Neuron (in vitro differentiated cells): Measurements from ENCODE around the gene ABCB7.
"Not testable (repeated sequence)": the region's sequence is repeated elsewhere in the genome, so short reads cannot be mapped to it uniquely, and the experiment has no call there.

Experiments used
- H2AFZ ChIP-seq: one replicate; pipeline ENCODE4 v1.6.1; 2013; ENCODE audit warnings: low read depth, mild to moderate bottlenecking, inconsistent platforms, low read length, moderate library complexity
- H3K27me3 ChIP-seq: one replicate; pipeline ENCODE4 v1.6.1; 2013; ENCODE audit warnings: low read length; ENCODE audit not compliant: insufficient read depth
- H3K36me3 ChIP-seq: one replicate; pipeline ENCODE4 v1.6.1; 2013; ENCODE audit warnings: low read length; ENCODE audit not compliant: insufficient read depth
- H3K4me1 ChIP-seq: one replicate; pipeline ENCODE4 v1.6.1; 2013; ENCODE audit warnings: low read length; ENCODE audit not compliant: insufficient read depth
- H3K4me3 ChIP-seq: 2 replicates; pipeline ENCODE4 v1.5.1; 2013; ENCODE audit warnings: mild to moderate bottlenecking, low read length, moderate library complexity
- H3K9me3 ChIP-seq: one replicate; pipeline ENCODE4 v1.6.1; 2013; ENCODE audit warnings: low read length

The ABCB7 gene

GRCh38 chrX:75131973-75132627 is 24.0 kb downstream of the ABCB7 start:
- H3K4me3 ChIP-seq, result no peak overlapping the region
- no peaks in the 10 kb centered on the region for H3K27me3 ChIP-seq
- H3K9me3 ChIP-seq, result no peaks in the 10 kb centered on the region
- no peaks in the 10 kb centered on the region for H3K36me3 ChIP-seq
- H2AFZ ChIP-seq, result no peak overlapping the region
- peaks cover 8% of the 10 kb centered on the region for H3K4me1 ChIP-seq

GRCh38 chrX:75129069-75129468 is 27.0 kb downstream of the ABCB7 start:
- not testable (repeated sequence) for H2AFZ ChIP-seq, H3K4me3 ChIP-seq, H3K9me3 ChIP-seq, H3K27me3 ChIP-seq, H3K4me1 ChIP-seq, H3K36me3 ChIP-seq

- Histone ChIP-seq H3K27me3 (no peaks in the 10 kb centered on the region), H3K36me3 (no peaks in the 10 kb centered on the region), H3K9me3 (peaks cover 2% of the 10 kb centered on the region), H3K4me1 (no peaks in the 10 kb centered on the region), H3K4me3 (no peak overlapping the region), H2AFZ (no peak overlapping the region)
Measured at GRCh38 chrX:75118296-75118695, 37.8 kb downstream of the ABCB7 start.

GRCh38 chrX:75115707-75116413 is 40.2 kb downstream of the ABCB7 start:
- no peak overlapping the region for H3K4me3 ChIP-seq
- H3K4me1 ChIP-seq, result no peaks in the 10 kb centered on the region
- no peaks in the 10 kb centered on the region for H3K27me3 ChIP-seq
- no peaks in the 10 kb centered on the region for H3K36me3 ChIP-seq
- no peak overlapping the region for H2AFZ ChIP-seq
- H3K9me3 ChIP-seq, result peaks cover 2% of the 10 kb centered on the region

GRCh38 chrX:75114638-75115037 is 41.4 kb downstream of the ABCB7 start:
- Histone ChIP-seq H2AFZ (no peak overlapping the region), H3K36me3 (no peaks in the 10 kb centered on the region), H3K27me3 (no peaks in the 10 kb centered on the region), H3K4me1 (no peaks in the 10 kb centered on the region), H3K4me3 (no peak overlapping the region), H3K9me3 (peaks cover 2% of the 10 kb centered on the region)

- Histone ChIP-seq H3K9me3 (peaks cover under 1% of the 10 kb centered on the region), H3K4me1 (no peaks in the 10 kb centered on the region), H3K27me3 (no peaks in the 10 kb centered on the region), H3K4me3 (no peak overlapping the region), H2AFZ (no peak overlapping the region), H3K36me3 (no peaks in the 10 kb centered on the region)
Measured at GRCh38 chrX:75113664-75114063, 42.4 kb downstream of the ABCB7 start.

- no peaks in the 10 kb centered on the region for H3K9me3 ChIP-seq
- H3K4me1 ChIP-seq, result no peaks in the 10 kb centered on the region
- H3K27me3 ChIP-seq, result no peaks in the 10 kb centered on the region
- no peaks in the 10 kb centered on the region for H3K36me3 ChIP-seq
- H3K4me3 ChIP-seq, result no peak overlapping the region
- H2AFZ ChIP-seq, result no peak overlapping the region
Measured at GRCh38 chrX:75107863-75108509, 48.1 kb downstream of the ABCB7 start.

- Histone ChIP-seq H3K9me3 (no peaks in the 10 kb centered on the region), H2AFZ (no peak overlapping the region), H3K36me3 (no peaks in the 10 kb centered on the region), H3K4me1 (no peaks in the 10 kb centered on the region), H3K27me3 (no peaks in the 10 kb centered on the region), H3K4me3 (no peak overlapping the region)
Measured at GRCh38 chrX:75106772-75107171, 49.3 kb downstream of the ABCB7 start.

- Histone ChIP-seq H2AFZ (no peak overlapping the region), H3K9me3 (no peaks in the 10 kb centered on the region), H3K4me1 (no peaks in the 10 kb centered on the region), H3K27me3 (no peaks in the 10 kb centered on the region), H3K4me3 (no peak overlapping the region), H3K36me3 (no peaks in the 10 kb centered on the region)
Measured at GRCh38 chrX:75096331-75096730, 59.8 kb downstream of the ABCB7 start.

- no peak overlapping the region for H3K4me3 ChIP-seq
- no peaks in the 10 kb centered on the region for H3K27me3 ChIP-seq
- H2AFZ ChIP-seq, result no peak overlapping the region
- H3K4me1 ChIP-seq, result no peaks in the 10 kb centered on the region
- no peaks in the 10 kb centered on the region for H3K36me3 ChIP-seq
- H3K9me3 ChIP-seq, result peaks cover 2% of the 10 kb centered on the region
Measured at GRCh38 chrX:75086731-75087195, 69.3 kb downstream of the ABCB7 start.

- H3K36me3 ChIP-seq, result no peaks in the 10 kb centered on the region
- no peaks in the 10 kb centered on the region for H3K27me3 ChIP-seq
- peaks cover 2% of the 10 kb centered on the region for H3K9me3 ChIP-seq
Measured at GRCh38 chrX:75084757-75085156, 71.3 kb downstream of the ABCB7 start.

GRCh38 chrX:75076429-75076828 is 79.7 kb downstream of the ABCB7 start:
- Histone ChIP-seq H3K4me3 (no peak overlapping the region), H2AFZ (no peak overlapping the region), H3K9me3 (no peaks in the 10 kb centered on the region), H3K27me3 (no peaks in the 10 kb centered on the region), H3K36me3 (no peaks in the 10 kb centered on the region), H3K4me1 (no peaks in the 10 kb centered on the region)

More at GRCh38 chrX:75084757-75085156, 71.3 kb downstream of the ABCB7 start:
- Histone ChIP-seq H3K4me1 (no peaks in the 10 kb centered on the region), H2AFZ (no peak overlapping the region), H3K4me3 (no peak overlapping the region)

GRCh38 chrX:75074475-75074874 is 81.6 kb downstream of the ABCB7 start:
- H3K36me3 ChIP-seq, result peaks cover 7% of the 10 kb centered on the region
- H2AFZ ChIP-seq, result no peak overlapping the region
- no peaks in the 10 kb centered on the region for H3K27me3 ChIP-seq
- no peaks in the 10 kb centered on the region for H3K4me1 ChIP-seq
- H3K4me3 ChIP-seq, result no peak overlapping the region
- no peaks in the 10 kb centered on the region for H3K9me3 ChIP-seq
